GM13977 (cell line): Measurements from ENCODE around the gene LATS2.

Experiments used
- DNase-seq: peaks from one replicate; pipeline ENCODE4 v3.0.0; 2012; ENCODE audit warnings: low spot score
- in situ Hi-C: fragments of 300-500 bp; cut with MboI; formaldehyde crosslinking; loops from one replicate; pipeline ENCODE4 v1.12.0; 2022; ENCODE audit warnings: low sequenced_read_pairs, low pct_unique_long_range_greater_than_20kb, mixed read lengths, inconsistent platforms; ENCODE audit not compliant: unreplicated experiment
- TF ChIP-seq, protein P1 (sequence below): IDR thresholded peaks from 2 replicates; pipeline ENCODE4 v1.5.1; 2012; ENCODE audit warnings: mild to moderate bottlenecking, control low read depth; ENCODE audit not compliant: insufficient read depth; ENCODE audit errors: extremely low read depth, missing control alignments

The LATS2 gene

GRCh38 chr13:21060338-21061028 lies 903 bp downstream of the LATS2 start:
- in situ Hi-C loops, result no loop called here
- DNase-seq, result peak; percentile 50
- TF ChIP-seq, protein P1, sequence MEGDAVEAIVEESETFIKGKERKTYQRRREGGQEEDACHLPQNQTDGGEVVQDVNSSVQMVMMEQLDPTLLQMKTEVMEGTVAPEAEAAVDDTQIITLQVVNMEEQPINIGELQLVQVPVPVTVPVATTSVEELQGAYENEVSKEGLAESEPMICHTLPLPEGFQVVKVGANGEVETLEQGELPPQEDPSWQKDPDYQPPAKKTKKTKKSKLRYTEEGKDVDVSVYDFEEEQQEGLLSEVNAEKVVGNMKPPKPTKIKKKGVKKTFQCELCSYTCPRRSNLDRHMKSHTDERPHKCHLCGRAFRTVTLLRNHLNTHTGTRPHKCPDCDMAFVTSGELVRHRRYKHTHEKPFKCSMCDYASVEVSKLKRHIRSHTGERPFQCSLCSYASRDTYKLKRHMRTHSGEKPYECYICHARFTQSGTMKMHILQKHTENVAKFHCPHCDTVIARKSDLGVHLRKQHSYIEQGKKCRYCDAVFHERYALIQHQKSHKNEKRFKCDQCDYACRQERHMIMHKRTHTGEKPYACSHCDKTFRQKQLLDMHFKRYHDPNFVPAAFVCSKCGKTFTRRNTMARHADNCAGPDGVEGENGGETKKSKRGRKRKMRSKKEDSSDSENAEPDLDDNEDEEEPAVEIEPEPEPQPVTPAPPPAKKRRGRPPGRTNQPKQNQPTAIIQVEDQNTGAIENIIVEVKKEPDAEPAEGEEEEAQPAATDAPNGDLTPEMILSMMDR, result no peak

- in situ Hi-C loops, result no loop called here
- TF ChIP-seq, protein P1, result no peak
- DNase-seq, result no peak
Observed at GRCh38 chr13:21059641-21060337, 1.6 kb downstream of the LATS2 start.

DNA sequence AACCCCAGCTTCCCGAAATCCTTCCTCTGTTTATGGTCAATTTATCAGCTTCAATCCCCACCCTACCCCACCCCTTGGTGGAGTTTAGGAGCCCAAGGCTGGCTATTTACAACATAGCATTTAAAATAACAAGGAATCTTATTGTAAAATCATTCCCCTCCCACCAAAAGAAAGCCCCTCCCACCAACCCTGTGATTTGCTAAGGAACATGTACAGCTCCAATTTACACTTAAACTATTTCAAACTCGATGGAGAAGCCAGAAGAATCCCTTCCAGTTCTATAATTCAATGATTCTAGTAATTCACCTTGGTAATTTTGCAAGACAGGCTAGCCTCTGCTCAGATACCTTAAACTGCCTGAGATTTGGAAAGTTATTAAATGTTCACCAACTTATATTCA lies 3.0 kb downstream of the LATS2 start:
- no peak for DNase-seq
- in situ Hi-C loops, result no loop called here
- TF ChIP-seq, protein P1, result no peak

GRCh38 chr13:21055511-21056045 lies 5.8 kb downstream of the LATS2 start:
- TF ChIP-seq, protein P1, result no peak
- in situ Hi-C loops, result no loop called here
- DNase-seq, result no peak

- TF ChIP-seq, protein P1, result no peak
- no peak for DNase-seq
- in situ Hi-C loops, result no loop called here
Observed at GRCh38 chr13:21055016-21055415, 6.4 kb downstream of the LATS2 start.

- TF ChIP-seq, protein P1, result no peak
- in situ Hi-C loops, result no loop called here
- no peak for DNase-seq
Observed at GRCh38 chr13:21054313-21054712, 7.1 kb downstream of the LATS2 start.
